T follicular helper cell (primary cell): ENCODE measurements around the gene ADAP2.
"Not testable (repeated sequence)": the region's sequence is repeated elsewhere in the genome, so short reads cannot be mapped to it uniquely, and the experiment has no call there.

ENCODE experiments used
- DNase-seq: peaks from one replicate; pipeline ENCODE4 v3.0.0-alpha.2; 2020; ENCODE audit warnings: low read depth

ADAP2 gene

DNA sequence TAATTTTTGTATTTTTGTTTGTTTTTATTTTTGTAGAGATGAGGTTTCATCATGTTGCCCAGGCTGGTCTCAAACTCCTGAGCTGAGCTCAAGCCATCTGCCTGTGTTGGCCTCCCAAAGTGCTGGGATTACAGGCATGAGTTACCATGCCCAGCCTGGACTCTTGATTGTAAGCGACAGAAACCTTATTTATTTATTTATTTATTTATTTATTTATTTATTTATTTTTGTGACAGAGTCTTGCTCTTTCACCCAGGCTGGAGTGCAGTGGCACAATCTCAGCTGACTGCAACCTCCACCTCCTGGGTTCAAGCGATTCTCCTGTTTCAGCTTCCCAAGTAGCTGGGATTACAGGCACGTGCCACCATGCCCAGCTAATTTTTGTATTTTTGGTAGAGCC, 8.1 kb downstream of the ADAP2 start:
- DNase-seq, result not testable (repeated sequence)

DNA sequence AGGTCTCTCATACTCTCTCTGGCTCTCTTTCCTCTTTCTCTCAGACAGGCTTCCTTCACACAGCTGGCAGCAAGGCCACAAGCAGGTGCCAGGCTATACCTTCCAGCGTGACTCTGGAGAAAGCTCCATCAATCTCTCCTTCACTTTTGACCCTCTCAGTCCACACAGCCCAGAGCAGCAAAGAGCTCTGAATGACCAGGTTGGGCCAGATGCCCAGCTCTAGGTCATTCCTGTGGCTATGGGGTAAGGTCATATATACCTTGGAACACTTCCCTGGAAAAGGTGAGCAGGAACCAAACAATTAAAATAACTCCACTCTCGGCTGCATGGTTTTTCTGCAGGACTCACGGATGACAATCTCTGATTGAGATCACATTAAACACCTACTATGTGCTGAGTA, 8.8 kb downstream of the ADAP2 start:
- no peak for DNase-seq

DNA sequence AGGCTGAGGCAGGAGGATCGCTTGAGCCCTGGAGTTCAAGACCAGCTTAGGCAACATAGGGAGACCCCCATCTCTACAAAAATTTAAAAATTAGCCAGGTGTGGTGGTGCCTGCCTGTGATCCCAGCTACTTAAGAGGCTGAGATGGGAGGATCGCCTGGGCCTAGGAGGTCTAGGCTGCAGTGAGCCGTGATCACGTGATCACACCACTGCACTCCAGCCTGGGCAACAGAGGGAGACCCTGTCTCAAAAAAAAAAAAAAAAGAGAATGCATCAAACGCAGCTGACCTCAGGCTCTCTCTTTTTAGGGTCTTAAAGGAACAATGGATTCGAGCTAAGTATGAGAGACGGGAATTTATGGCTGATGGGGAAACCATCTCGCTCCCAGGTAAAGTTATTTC, 9.8 kb downstream of the ADAP2 start:
- not testable (repeated sequence) for DNase-seq

DNA sequence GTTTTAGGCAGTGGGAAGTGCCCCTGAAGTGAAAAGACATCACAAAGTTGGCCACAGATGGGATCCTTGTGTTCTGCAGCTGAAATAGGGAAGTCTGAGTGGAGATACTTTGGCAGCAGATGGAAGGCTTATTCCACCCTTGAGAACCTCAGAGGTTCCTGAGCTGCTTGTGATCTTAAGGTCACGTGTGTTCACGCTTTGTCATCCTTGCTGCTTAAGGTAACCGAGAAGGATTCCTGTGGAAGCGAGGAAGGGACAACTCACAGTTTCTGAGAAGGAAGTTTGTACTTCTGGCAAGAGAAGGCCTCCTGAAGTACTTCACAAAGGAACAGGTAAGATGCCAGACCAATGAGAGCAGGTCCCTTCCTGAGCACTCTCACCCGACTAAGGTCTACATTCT, 12.2 kb downstream of the ADAP2 start:
- DNase-seq, result no peak

DNA sequence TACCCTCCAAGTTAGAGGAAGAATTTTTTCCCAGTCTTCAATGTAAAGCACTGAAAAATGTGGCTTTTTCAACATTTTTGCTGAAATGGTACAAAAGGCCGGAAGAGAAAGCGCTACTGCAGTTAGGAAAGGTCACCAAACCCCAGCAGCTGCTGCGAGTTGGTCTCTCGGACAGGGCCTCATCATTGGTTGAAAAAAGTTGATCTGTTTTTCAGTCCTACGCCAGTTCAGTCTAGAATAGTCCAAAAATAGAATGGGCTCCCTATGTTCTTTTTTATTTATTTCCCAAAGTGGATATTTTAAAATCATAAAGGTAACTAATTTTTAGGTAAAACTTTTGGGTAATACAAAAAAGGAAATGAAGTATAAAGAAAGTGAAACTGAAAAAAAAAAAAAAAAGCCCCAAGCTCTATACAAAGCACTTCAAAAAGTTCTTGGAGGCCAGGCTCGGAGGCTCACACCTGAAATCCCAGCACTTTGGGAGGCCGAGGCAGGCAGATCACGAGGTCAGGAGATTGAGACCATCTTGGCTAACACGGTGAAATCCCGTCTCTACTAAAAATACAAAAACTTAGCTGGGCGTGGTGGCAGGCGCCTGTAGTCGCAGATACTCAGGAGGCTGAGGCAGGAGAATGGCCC, 17.4 kb downstream of the ADAP2 start:
- DNase-seq, result no peak

DNA sequence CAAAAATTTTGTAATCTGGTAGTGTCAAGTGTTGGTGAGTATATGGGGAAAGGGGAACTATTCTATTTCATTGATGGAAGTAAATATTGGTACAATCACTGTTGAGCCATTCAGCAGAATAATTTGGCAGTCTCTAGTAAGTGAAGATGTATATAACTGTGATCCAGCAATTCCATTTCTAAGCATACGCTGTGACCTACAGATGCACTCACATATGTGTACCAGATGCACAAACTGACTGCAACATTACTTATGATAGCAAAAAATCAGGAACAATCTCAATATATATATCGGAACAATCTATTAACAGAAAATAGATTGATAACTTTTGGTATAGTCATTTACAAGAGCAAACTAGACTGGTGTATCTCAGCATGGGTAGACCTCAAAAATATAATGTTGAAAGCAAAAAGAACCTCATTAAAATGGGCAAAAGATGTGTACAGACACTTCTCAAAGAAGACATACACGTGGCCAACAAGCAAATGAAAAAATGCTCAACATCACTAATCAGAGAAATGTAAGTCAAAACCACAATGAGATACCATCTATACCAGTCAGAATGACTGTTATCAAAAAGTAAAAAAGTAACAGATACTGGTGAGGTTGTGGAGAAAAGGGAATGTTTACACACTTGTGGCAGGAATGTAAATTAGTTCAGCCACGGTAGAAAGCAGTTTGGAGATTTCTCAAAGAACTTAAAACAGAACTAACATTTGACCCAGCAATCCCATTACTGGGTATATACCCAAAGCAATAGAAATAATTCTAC, 20.7 kb downstream of the ADAP2 start:
- DNase-seq, result no peak

DNA sequence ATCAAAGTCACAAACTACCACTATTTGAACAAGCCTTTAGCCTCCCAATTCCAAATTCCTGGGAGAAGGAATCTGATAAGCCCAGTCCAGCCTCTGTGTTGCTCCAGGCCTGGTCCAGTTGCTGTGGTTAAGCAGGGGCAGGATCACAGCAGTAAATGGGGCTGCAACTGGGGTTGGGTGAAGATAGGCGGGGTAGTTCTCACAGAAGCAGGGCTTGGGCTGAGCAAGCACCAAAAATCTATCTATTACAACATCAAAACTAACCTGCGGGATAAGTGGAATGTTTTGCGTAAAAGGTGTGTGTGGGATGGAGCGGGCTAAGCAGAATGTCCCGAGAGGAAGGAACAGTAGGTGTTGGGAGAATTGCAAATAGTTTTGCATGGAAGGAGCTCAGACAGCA, 26.1 kb downstream of the ADAP2 start:
- no peak for DNase-seq

DNA sequence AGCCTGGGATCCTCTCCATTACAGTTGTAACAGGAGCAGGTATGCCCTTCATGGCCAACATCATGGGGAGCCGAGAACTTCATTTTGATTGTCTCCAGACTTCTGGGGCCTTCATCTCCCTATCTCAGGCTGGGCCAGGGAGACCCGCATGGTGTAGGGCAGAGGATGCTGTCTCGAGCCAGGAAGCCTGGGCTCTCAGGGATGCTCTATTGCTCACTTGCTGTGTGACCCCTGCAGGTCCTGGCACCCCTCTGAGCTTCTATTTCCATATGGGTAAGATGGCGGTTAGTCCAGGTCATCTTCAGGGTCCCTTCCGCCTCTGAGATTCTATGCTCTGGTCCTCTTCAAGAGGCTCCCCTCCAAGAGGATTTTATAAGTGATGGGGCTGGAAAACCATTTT, 28.4 kb downstream of the ADAP2 start:
- DNase-seq, result no peak

DNA sequence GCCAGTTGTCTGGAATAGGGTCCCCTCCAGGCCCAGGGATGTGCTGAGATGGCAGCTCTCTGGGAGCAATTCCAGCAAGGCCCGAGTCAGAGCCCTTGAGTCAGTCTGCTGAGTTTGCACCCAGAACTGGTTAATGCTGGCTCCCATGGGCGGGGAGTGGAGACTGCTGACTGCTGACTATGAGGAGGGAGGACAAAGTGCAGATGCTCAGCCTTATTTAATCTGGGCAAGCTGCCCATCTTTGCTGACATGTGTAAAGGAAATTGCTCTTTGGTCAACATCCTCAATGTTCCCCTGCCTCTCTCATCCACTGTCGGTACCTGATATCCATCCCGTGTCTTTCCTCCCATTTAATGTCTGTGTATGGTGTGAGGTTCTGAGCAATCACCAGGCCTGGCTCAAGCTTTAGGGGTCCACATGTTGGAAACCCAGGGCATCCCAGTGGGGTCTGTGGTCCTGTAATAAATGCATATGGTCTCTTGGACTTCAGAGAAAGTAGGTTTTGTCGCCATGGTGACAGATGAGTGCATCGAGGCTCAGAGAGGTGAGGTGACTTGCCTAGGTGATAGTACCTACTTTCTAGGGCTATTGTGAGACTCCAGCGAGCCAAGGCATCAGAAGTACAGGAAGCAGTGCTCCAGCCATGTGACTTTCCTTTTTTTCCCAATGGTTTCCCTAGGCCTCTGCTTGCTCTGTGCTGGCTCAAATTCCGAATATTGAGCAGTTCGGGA, 29.1 kb downstream of the ADAP2 start:
- DNase-seq, result no peak

DNA sequence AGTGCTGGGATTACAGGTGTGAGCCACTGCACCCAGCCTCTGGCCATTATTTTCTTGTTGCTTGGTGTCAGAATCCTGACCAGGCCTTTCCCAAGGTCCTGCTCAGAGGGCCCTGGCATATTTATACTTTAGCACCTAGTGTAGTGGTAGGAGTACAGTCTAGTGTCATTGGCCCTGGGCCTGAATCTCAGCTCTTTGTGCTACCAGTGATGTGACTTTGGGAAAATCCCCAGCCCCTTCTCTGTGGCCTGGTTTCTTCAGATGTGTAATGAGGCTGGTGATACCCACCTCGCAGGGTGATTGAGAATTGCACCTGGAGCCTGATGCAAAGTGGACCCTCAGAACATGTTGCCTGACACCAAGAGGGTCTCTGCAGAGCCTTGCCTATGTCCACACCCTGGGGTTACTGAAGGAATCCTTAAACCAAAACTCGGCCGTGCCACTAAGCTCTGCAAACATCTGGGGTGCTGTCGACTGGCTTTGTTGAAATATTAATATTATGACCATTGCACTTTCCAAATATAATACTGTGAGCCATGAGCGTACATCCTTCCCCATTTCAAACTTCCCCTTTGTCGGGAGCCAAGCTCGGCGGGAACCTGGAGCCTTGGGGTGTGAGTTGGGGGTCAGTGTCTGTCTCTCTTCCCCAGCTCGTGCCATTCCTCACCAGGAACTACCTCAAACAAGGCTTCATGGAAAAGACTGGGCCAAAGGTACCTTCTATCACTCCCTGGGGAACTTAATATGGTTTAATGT, 31.1 kb downstream of the ADAP2 start:
- no peak for DNase-seq

DNA sequence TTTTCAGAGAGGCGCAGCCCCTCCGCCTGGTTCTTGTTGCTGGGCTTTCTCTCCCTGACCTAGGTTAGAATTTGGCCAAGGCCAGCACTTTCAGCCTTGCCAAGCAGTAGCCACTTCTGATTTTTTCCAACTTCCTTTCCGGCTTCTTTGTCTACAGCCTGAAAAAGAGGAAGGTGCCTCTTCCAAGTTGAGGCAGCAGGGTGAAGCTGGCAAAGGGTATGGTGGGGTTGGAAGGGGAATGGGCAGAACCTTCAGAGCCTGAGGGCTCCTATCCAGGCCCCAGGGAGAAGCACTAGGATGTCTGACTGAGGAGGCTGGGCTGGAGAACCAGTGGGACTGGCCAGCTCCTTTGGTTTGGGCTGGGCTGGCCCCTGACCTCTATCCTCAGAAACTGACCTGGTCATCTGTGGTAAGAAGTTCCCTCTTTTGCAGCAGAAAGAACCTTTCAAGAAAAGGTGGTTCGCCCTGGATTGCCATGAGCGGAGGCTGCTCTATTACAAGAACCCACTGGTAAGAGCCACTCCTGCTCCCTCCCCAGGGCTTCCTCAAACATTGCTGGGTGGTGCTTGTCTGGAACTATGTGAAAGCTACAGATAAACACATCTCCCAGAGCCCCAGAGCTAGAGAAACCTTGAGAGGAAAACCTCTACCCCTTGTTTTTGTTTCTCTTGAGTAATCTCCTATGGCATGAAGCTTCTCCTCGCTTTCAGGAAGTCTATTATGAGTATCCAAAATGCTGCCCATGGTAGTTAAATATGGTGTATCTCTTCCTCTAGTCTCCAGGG, 32.5 kb downstream of the ADAP2 start:
- DNase-seq, result no peak

DNA sequence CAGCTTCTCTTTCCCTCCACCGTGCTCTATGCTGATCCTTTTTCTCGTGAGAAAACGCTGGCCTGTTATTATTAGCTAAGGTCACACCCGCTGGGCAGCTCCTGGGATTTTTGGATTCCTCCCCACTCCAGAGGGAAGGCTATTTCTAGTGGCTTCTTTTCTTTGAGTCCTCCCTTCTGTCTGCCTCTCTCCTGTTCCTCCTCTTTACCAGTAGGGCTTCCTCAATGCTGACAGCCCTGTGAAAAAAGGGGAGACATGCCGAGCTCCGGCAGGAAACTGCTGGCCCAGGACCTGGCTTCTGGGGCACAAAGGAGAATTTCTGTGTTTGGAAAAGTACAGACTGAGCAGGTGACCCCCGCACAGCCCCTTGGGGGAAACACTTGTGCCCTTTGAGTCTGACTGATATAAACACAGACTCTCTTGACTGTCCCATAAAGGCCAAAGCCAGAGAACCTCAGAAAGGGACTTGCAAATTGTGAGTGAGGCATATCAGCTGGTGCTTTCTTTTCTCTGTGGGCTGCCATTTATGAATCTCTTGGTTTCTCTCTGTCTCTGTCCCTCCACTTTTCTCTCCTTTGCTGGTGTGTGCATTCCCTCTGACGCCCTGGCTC, 35.1 kb downstream of the ADAP2 start:
- DNase-seq, result no peak

DNA sequence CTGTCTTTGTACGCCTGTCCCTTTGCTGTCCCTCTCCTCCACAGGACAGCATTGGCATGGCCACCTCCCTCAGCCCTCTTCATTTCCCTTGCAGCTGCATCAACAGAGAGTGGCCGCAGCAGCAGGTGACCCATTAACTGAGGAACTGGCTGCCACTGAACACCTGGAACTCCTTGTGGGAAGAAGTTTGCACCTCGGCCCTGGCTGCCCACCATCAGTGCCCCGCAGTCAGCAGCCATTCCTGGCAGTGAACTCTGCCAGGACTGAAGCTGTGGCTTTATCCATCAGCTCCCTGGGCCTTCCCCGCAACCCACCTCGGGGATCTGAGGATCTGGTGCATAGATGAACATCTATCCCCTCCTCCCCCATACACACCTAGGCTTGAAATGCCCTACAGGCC, 36.0 kb downstream of the ADAP2 start:
- no peak for DNase-seq

DNA sequence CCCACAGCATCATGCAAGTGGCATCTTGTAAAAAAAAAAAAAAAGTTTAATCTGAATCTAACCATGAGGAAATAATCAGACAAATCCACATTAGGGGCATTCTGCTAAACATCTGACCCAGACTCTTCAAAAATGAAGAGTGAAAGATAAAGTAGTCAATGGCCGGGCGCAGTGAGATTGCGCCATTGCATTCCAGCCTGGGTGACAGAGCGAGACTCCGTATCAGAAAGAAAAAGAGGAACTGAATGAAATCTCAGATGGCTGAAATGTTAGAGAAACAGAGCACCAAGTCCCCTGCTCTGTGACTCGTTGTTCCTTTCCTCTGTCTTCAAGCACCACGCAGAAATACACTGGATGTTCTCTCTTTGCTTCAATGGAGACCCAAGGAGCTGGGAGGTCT, 36.4 kb downstream of the ADAP2 start:
- DNase-seq, result no peak

DNA sequence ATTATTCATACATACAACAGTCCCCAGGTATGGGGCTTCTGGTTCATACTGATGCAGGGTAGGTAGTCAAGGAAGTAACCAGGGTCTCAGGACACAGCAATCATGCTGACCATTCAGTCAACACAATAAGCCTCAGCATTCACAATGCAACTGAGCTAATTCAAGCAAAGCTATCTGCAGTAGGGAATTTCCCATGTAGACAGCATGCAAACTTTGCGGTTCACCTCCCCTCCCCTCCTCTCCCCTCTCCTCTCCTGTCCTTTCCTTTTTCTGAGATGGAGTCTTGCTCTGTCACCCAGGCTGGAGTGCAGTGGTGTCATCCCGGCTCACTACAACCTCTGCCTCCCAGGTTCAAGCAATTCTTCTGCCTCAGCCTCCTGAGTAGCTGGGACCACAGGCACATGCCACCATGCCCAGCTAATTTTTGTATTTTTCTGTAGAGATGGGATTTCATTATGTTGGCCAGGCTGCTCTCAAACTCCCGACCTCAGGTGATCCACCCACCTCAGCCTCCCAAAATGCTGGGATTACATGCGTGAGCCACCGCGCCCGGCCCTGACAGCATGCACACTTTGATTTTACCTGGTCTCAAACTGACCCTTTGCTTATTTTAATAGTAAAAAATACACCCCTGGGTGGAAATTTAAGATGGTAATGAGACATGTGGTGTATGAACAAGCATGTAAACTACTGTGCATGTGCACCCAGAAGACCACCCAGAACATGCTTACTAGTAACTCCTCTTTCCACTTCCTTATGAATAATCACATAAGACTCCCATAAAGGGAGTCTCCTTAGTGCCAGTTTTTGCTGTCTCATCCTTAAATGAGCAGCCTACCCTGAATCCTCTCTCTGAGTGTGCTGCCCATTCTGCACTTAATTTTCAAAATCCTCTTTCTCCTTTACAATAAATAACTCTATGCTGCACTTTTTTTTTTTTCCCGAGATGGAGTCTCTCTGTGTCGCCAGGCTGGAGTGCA, 39.8 kb downstream of the ADAP2 start:
- peak; percentile 7 for DNase-seq

DNA sequence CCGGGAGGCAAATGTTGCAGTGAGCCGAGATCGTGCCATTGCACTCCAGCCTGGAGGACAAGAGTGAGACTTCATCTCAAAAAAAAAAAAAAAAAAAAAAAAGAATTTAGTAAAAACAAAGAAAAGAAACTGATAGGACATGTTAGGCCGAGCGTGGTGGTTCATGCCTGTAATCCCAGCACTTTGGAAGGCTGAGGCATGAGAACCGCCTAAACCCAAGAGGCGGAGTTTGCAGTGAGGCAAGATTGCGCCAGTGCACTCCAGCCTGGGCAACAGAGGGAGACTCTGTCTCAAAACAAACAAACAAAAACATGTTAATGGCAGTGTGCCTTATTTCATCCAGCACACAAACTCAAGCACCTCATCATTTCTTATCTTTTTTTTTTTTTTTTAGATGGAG, 42.6 kb downstream of the ADAP2 start:
- not testable (repeated sequence) for DNase-seq

DNA sequence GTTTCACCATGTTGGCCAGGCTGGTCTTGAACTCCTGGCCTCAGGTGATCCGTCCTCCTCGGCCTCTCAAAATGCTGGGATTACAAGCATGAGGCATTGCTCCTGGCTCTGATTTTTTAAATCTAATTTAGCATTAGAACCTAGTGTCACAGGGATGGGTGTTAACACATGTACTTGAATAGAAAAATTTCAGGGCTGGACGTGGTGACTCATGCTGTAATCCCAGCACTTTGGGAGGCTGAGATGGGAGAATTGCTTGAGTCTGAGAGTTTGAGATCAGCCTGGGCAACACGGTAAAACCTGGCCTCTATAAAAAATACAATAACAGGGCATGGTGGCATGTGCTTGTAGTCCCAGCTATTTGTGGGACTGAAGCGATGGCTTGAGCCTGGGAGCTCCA, 43.1 kb downstream of the ADAP2 start:
- DNase-seq, result no peak

DNA sequence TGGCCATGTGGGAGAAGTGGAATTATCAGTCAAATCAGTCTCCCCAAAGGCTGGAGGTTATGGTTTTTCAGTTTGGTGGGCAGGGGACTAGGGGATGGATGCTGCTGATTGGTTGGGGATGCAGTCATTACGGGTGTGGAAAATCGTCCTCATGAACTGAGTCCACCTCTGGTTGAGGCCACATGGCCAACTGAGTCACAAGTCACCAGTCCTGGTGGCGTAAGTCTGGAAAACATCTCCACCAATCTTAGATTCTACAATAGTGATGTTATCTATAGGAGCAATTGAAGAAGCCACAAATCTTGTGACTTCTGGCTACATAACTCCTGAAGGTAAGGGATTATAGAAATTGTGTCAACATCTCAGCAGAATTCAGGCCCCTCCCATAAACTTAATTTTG, 43.9 kb downstream of the ADAP2 start:
- no peak for DNase-seq

DNA sequence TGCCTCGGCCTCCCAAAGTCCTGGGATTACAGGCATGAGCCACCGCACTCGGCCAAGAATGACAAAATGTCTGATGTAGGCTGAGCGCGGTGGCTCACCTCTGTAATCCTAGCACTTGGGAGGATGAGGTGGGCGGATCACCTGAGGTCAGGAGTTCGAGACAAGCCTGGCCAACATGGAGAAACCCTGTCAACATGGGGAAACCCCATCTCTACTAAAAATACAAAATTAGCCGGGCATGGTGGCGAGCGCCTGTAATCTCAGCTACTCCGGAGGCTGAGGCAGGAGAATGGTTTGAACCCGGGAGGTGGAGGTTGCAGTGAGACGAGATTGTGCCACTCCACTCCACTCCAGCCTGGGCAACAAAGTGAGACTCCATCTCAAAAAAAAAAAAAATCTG, 46.2 kb downstream of the ADAP2 start:
- not testable (repeated sequence) for DNase-seq
